Measurements from ENCODE around the gene PIK3C3. TPM values are rescaled to one million over a fixed set of nuclear protein-coding genes. Genes with fewer than 3 reads are reported as not detected.

PIK3C3 gene
- total and polyA plus RNA-seq, 2 of the 8 experiments (the other 6 are each of a cell fraction or from before 2014, with no cell fraction given): 15.3 to 47.4 TPM

GRCh38 chr18:42080340-42080739 is 125.3 kb downstream of the PIK3C3 start (continued):
- TF ChIP-seq RNF2 (IDR thresholded peaks at IDR 0.05; ENCODE audit: borderline replicate concordance, low read depth, low read length, missing control alignments, poor library complexity, severe bottlenecking) (no peak), GABPA (IDR thresholded peaks at IDR 0.05; ENCODE audit: borderline replicate concordance, insufficient read depth, low read length) (no peak)
